ENCODE measurements around the gene ACAD11. TPM values are rescaled to one million over a fixed set of nuclear protein-coding genes. Genes with fewer than 3 reads are reported as not detected.
"Not testable (repeated sequence)": the region's sequence is repeated elsewhere in the genome, so short reads cannot be mapped to it uniquely, and the experiment has no call there.

Gene ACAD11
- total RNA-seq, 1 donor from 2014 or later = 45.2 TPM

GRCh38 chr3:132622148-132622547 lies 37.5 kb downstream of the ACAD11 start:
- TF ChIP-seq, protein P1, sequence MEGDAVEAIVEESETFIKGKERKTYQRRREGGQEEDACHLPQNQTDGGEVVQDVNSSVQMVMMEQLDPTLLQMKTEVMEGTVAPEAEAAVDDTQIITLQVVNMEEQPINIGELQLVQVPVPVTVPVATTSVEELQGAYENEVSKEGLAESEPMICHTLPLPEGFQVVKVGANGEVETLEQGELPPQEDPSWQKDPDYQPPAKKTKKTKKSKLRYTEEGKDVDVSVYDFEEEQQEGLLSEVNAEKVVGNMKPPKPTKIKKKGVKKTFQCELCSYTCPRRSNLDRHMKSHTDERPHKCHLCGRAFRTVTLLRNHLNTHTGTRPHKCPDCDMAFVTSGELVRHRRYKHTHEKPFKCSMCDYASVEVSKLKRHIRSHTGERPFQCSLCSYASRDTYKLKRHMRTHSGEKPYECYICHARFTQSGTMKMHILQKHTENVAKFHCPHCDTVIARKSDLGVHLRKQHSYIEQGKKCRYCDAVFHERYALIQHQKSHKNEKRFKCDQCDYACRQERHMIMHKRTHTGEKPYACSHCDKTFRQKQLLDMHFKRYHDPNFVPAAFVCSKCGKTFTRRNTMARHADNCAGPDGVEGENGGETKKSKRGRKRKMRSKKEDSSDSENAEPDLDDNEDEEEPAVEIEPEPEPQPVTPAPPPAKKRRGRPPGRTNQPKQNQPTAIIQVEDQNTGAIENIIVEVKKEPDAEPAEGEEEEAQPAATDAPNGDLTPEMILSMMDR (IDR thresholded peaks at IDR 0.05) = no peak
- no peak for TF ChIP-seq EZH2 (IDR thresholded peaks at IDR 0.05)
- no peak for TF ChIP-seq EZH2phosphoT487 (IDR thresholded peaks at IDR 0.05)
- no peaks in the 10 kb centered on the region for H3K79me2 ChIP-seq (ENCODE audit: low read depth)
- H3F3A ChIP-seq (ENCODE audit: low read depth) = no peaks in the 10 kb centered on the region
- Mint-ChIP-seq H3K4me1 (no peaks in the 10 kb centered on the region), H3K36me3 (peaks cover 9% of the 10 kb centered on the region), H3K27me3 (ENCODE audit: insufficient read depth, low read depth) (peaks cover 2% of the 10 kb centered on the region), H3K27ac (no peak overlapping the region), H3K4me3 (no peak overlapping the region), H3K9me3 (no peaks in the 10 kb centered on the region)
- no peaks in the 10 kb centered on the region for H3K27me3 ChIP-seq
- H3K27ac ChIP-seq = no peak overlapping the region
- peaks cover 9% of the 10 kb centered on the region for H3K36me3 ChIP-seq
- H4K20me1 ChIP-seq (ENCODE audit: low read depth) = no peaks in the 10 kb centered on the region
- DNase-seq (ENCODE audit: low spot score) = no peak
- H3K4me1 ChIP-seq = no peaks in the 10 kb centered on the region
- no peak overlapping the region for H3K4me3 ChIP-seq
- no peaks in the 10 kb centered on the region for H3K9me3 ChIP-seq (ENCODE audit: low read depth)
- H2AFZ ChIP-seq (replicated peaks) = no peak overlapping the region
- no peak overlapping the region for H3K9ac ChIP-seq
- no peak overlapping the region for H3K4me2 ChIP-seq

- Histone ChIP-seq H3K36me3 (peaks cover 7% of the 10 kb centered on the region), H3K9me3 (ENCODE audit: low read depth) (no peaks in the 10 kb centered on the region), H3K9ac (no peak overlapping the region), H3K4me1 (no peaks in the 10 kb centered on the region), H3K79me2 (ENCODE audit: low read depth) (no peaks in the 10 kb centered on the region), H3K27ac (no peak overlapping the region), H4K20me1 (ENCODE audit: low read depth) (no peaks in the 10 kb centered on the region), H3F3A (ENCODE audit: low read depth) (no peaks in the 10 kb centered on the region), H3K4me3 (no peak overlapping the region), H3K4me2 (no peak overlapping the region), H3K27me3 (no peaks in the 10 kb centered on the region), H2AFZ (replicated peaks) (no peak overlapping the region)
- TF ChIP-seq EZH2phosphoT487 (IDR thresholded peaks at IDR 0.05) (no peak), EZH2 (IDR thresholded peaks at IDR 0.05) (no peak)
- TF ChIP-seq, protein P1 (IDR thresholded peaks at IDR 0.05) = no peak
- H3K27ac Mint-ChIP-seq = no peak overlapping the region
- H3K27me3 Mint-ChIP-seq (ENCODE audit: insufficient read depth, low read depth) = peaks cover 2% of the 10 kb centered on the region
- H3K4me3 Mint-ChIP-seq = no peak overlapping the region
- H3K9me3 Mint-ChIP-seq = peaks cover 12% of the 10 kb centered on the region
- no peak for DNase-seq (ENCODE audit: low spot score)
- peaks cover 21% of the 10 kb centered on the region for H3K36me3 Mint-ChIP-seq
- no peaks in the 10 kb centered on the region for H3K4me1 Mint-ChIP-seq
Measured at GRCh38 chr3:132616780-132617179, 42.8 kb downstream of the ACAD11 start.

- Histone ChIP-seq H3K79me2 (ENCODE audit: low read depth) (no peaks in the 10 kb centered on the region), H3K4me2 (no peak overlapping the region), H3K4me1 (no peaks in the 10 kb centered on the region), H3K27ac (no peak overlapping the region), H3K27me3 (no peaks in the 10 kb centered on the region), H3K4me3 (no peak overlapping the region), H3F3A (ENCODE audit: low read depth) (no peaks in the 10 kb centered on the region), H3K9ac (no peak overlapping the region), H3K9me3 (ENCODE audit: low read depth) (no peaks in the 10 kb centered on the region), H2AFZ (replicated peaks) (no peak overlapping the region), H4K20me1 (ENCODE audit: low read depth) (no peaks in the 10 kb centered on the region), H3K36me3 (peaks cover 3% of the 10 kb centered on the region)
- TF ChIP-seq EZH2phosphoT487 (IDR thresholded peaks at IDR 0.05) (no peak), EZH2 (IDR thresholded peaks at IDR 0.05) (no peak)
- TF ChIP-seq, protein P1 (IDR thresholded peaks at IDR 0.05) = no peak
- DNase-seq (ENCODE audit: low spot score) = no peak
- no peaks in the 10 kb centered on the region for H3K4me1 Mint-ChIP-seq
- H3K27ac Mint-ChIP-seq = no peak overlapping the region
- H3K36me3 Mint-ChIP-seq = peaks cover 21% of the 10 kb centered on the region
- H3K4me3 Mint-ChIP-seq = no peak overlapping the region
- H3K9me3 Mint-ChIP-seq = peaks cover 16% of the 10 kb centered on the region
- peaks cover 2% of the 10 kb centered on the region for H3K27me3 Mint-ChIP-seq (ENCODE audit: insufficient read depth, low read depth)
Measured at GRCh38 chr3:132615881-132616280, 43.7 kb downstream of the ACAD11 start.

GRCh38 chr3:132615301-132615700 lies 44.3 kb downstream of the ACAD11 start:
- H3K4me3 Mint-ChIP-seq; H2AFZ ChIP-seq (replicated peaks); DNase-seq (ENCODE audit: low spot score); H3F3A ChIP-seq (ENCODE audit: low read depth); H3K4me1 ChIP-seq; H3K9me3 ChIP-seq (ENCODE audit: low read depth); H3K79me2 ChIP-seq (ENCODE audit: low read depth); H3K36me3 ChIP-seq; H3K4me1 Mint-ChIP-seq; H3K27ac ChIP-seq; H3K27me3 Mint-ChIP-seq (ENCODE audit: insufficient read depth, low read depth); H3K4me3 ChIP-seq; H3K27ac Mint-ChIP-seq; H3K4me2 ChIP-seq; H4K20me1 ChIP-seq (ENCODE audit: low read depth); H3K27me3 ChIP-seq; H3K9ac ChIP-seq: not testable (repeated sequence)
- H3K9me3 Mint-ChIP-seq = peaks cover 16% of the 10 kb centered on the region
- peaks cover 18% of the 10 kb centered on the region for H3K36me3 Mint-ChIP-seq

GRCh38 chr3:132606620-132607019 lies 53.0 kb downstream of the ACAD11 start:
- H3K4me3 Mint-ChIP-seq; H4K20me1 ChIP-seq (ENCODE audit: low read depth); H3K9me3 ChIP-seq (ENCODE audit: low read depth); H3K27ac ChIP-seq; H3F3A ChIP-seq (ENCODE audit: low read depth); H3K4me1 ChIP-seq; H3K27ac Mint-ChIP-seq; H3K4me2 ChIP-seq; H3K36me3 ChIP-seq; H3K79me2 ChIP-seq (ENCODE audit: low read depth); H3K4me1 Mint-ChIP-seq; H3K27me3 Mint-ChIP-seq (ENCODE audit: insufficient read depth, low read depth); H2AFZ ChIP-seq (replicated peaks); H3K9ac ChIP-seq; H3K4me3 ChIP-seq; H3K27me3 ChIP-seq: not testable (repeated sequence)
- H3K9me3 Mint-ChIP-seq = peaks cover 14% of the 10 kb centered on the region
- DNase-seq (ENCODE audit: low spot score) = peak; percentile 16
- peaks cover 21% of the 10 kb centered on the region for H3K36me3 Mint-ChIP-seq
